Measurements from ENCODE around the gene NPL.

- TF ChIP-seq EZH2 (IDR thresholded peaks at IDR 0.05; ENCODE audit: insufficient read depth, poor library complexity, severe bottlenecking) (no peak), EZH2phosphoT487 (IDR thresholded peaks at IDR 0.05; ENCODE audit: insufficient read depth, low read depth) (no peak)
These were observed 44.8 kb downstream of the NPL start for GRCh38 chr1:182834326-182834725.

Data from GM23248 (cell line).